ENCODE data around the gene MSRB1.
"Not testable (repeated sequence)": the region's sequence is repeated elsewhere in the genome, so short reads cannot be mapped to it uniquely, and the experiment has no call there.

Gene MSRB1

DNA sequence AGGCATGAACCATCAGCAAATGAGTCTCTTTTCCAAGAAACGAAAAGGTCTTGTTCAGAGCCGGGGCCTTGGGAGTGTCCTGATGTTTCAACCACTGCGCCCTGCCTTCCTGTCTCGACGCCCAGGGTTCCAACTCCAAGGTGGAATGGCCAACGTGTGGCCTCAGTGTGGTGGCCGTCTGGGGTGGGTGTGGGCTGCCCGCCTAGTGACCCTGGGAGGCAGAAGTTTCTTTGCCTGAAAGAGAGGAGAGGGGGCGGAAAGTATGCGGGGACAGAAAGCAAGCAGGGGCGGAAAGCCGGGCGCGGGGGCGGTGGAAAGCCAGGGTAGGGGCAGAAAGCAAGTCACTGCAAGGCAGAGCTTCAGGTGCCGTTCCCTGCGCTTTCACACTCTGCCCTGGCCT, 4.1 kb downstream of the MSRB1 start:
- DNase-seq (ENCODE audit: low spot score) = no peak

GRCh38 chr16:1938316-1938715, 4.7 kb downstream of the MSRB1 start:
- DNase-seq (ENCODE audit: low spot score) = no peak

- DNase-seq (ENCODE audit: low spot score) = no peak
Observed at GRCh38 chr16:1936945-1937479, 6.0 kb downstream of the MSRB1 start.

GRCh38 chr16:1933097-1933661, 9.8 kb downstream of the MSRB1 start:
- DNase-seq (ENCODE audit: low spot score) = no peak

- no peak for DNase-seq (ENCODE audit: low spot score)
Observed at GRCh38 chr16:1932050-1933028, 10.7 kb downstream of the MSRB1 start.

DNA sequence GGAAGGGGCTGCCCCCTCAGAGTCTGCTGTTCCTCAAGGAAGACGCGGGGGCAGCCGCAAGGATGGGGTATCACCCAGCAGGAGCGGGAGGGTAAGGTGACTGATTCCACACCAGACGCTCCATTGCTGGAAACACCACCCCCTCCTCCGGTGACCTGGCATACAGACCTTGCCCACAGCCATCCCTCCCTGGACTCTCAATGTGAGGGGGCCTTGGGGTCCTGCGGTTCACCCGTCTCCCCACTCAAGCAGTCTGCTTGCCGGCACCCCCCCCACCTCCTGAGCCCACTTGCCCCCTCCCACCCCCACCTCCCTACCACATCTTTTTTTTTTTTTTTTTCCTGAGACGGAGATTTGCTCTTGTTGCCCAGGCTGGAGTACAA, 12.7 kb downstream of the MSRB1 start:
- DNase-seq (ENCODE audit: low spot score) = no peak

- peak; percentile 89 for DNase-seq (ENCODE audit: low spot score)
Observed at GRCh38 chr16:1929578-1930337, 13.2 kb downstream of the MSRB1 start.

- DNase-seq (ENCODE audit: low spot score) = no peak
Observed at GRCh38 chr16:1929105-1929504, 13.9 kb downstream of the MSRB1 start.

DNA sequence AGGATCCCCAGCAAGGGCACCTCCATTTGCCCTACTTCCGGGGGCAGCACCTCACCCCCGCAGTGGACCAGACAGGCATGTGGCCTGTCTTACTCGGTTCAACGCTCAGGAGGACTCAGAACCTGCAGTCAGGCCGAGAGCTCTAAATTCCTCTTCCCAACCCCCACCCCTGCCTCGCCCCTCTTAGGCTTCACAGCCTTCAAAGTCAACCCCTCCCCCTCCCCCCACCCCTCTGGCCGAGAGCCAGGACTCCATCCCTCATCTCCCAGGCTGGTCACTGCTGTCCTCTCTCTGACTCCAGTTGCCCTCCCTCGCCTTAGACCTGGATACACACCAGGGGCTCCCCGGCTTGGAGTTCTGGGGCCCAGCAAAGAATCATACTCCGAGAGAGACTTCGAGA, 16.7 kb downstream of the MSRB1 start:
- no peak for DNase-seq (ENCODE audit: low spot score)

DNA sequence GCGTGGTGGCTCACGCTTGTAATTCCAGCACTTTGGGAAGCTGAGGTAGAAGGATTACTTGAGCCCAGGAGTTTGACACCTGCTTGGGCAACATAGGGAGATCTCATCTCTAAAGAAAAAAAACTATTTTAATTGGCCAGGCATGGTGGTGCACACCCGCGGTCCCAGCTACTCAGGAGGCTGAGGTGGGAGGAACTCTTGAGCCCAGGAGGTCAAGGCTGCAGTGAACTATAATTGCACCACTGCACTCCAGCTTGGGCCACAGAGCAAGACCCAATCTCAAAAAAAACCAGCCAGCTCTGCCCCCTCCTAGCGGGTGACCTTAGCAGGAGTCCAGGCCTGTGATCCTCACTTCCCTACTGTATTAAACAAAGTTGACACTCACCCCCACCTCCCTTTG, 18.9 kb downstream of the MSRB1 start:
- no peak for DNase-seq (ENCODE audit: low spot score)

DNA sequence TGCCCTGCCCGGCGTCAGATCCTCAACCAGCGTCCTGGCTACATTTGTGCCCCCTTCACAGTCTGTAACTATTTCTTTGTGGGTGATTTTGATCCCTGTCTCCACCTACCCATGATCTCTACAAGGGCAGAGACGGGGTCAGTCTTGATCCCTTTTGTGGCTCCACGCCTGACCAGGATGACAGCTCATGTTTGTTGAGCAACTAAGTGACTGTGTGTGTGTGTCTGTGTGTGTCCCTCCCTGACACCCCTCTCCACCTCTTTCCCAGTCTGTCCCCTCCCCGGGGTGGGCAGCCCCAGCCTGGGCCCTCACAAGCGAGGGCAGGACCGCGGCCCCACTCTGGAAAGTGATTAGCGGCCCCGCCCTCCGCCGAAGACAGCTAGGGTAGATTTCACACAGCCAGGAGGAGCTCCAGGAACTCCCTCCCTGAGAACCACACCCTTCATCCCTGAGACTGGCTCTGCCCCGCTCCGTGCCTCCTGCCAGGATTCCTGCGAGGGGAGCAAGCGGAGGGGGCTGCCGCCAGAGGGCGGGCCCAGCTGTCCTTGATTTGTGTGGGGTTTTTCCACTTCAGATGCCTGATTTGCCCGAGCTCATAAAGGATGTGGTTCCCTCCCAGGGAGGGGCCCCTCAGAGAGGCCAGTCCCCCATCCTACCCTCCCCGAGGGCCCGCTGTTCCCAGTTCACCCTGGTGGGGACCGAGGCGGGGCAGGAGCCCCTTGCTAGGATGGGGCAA, 19.5 kb downstream of the MSRB1 start:
- DNase-seq (ENCODE audit: low spot score) = no peak

- DNase-seq (ENCODE audit: low spot score) = no peak
Observed at GRCh38 chr16:1922357-1922756, 20.6 kb downstream of the MSRB1 start.

DNA sequence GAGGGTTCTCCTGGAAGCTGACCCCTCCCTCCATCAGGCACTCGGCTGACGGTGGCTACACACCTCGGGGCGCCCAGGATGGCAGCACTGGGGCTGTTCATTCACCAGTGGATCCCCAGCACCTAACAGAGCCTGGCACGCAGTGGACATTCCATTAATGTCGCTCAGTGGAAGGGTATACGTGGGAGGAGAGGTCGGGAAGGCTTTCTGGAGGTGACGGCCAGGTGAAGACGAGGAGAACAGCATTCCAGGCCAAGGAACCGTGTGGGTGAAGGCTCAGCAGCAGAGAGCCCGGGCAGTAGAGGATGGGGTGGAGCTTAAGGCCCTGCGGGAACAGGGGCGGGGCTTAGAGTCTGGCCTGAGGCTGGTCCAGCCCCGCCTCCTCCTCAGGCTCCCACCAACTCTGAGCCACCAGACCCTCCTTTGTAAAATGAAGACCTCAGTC, 22.2 kb downstream of the MSRB1 start:
- no peak for DNase-seq (ENCODE audit: low spot score)

GRCh38 chr16:1920122-1920521, 22.9 kb downstream of the MSRB1 start:
- DNase-seq (ENCODE audit: low spot score) = not testable (repeated sequence)

DNA sequence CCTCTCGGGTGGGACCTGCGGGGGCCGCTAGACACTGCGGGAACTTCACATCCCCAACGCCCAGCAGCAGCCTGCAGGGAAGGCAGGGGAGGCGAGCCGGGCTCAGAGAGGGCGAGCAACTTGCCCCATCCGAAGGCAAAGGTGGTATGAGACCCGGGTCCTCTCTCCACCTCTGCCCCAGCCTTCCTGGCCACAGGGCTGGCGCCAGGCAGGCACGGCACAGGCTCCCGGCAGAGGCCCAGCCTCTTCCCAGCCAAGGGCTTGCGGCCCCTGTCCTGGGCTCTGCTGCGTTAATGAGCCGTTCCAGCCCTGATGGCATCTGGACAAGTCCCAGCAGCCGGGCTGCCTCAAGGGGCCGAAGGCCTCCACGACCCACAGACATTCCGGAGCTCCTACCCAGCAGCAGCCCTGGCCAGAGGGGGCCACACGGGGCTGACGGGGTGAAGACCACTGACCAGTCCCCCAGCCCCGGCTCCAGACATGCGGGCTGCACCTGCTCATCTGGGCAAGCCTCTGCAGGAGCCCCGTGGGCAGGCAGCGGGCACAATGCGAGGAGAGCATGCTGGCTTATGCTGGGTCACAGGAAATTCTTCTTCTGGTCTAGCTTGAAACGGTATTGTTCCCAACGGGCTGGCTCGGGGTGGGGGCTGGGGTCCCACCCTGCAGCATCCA, 23.5 kb downstream of the MSRB1 start:
- no peak for DNase-seq (ENCODE audit: low spot score)

- no peak for DNase-seq (ENCODE audit: low spot score)
Observed at GRCh38 chr16:1918351-1919326, 24.4 kb downstream of the MSRB1 start, which contains the start of gene HS3ST6. TSS of gene HS3ST6 (minus strand) at chr16:1918415. CDS start at chr16:1918323, 92 bp downstream.

GRCh38 chr16:1917665-1918350, 25.2 kb downstream of the MSRB1 start:
- no peak for DNase-seq (ENCODE audit: low spot score)

GRCh38 chr16:1917056-1917664, 25.8 kb downstream of the MSRB1 start:
- DNase-seq (ENCODE audit: low spot score) = no peak

DNA sequence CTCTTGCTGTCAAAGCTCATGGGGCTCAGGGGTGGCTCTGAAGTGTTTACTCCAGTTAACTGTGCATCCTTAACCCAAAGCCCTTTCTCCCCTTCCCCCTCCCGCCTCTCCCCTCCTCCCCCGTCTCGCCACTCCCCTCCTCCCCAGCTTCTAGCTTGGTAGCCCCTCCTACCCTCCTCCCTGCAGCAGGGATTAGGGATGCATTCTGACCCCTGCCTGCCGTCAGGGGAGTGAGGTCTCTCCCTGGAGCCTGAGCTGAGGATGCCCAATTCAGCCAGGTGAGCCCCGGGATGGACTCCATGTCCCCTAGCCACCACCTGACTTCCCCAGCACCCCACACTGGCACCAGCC, 26.4 kb downstream of the MSRB1 start:
- DNase-seq (ENCODE audit: low spot score) = no peak

Data from kidney capillary endothelial cell (primary cell).